GM06990 (cell line): ENCODE measurements around the gene LY6G6D.

Experiments
- DNase-seq: peaks from one replicate; pipeline ENCODE4 v3.0.0-alpha.2; 2011; ENCODE audit not compliant: insufficient read length; ENCODE audit errors: extremely low read depth
- H3K27me3 ChIP-seq: replicated peaks from 2 replicates; pipeline ENCODE4 v1.6.0; 2011; ENCODE audit warnings: low read length; ENCODE audit not compliant: control insufficient read depth, insufficient read depth
- H3K36me3 ChIP-seq: 2 replicates; pipeline ENCODE4 v1.5.1; 2011; ENCODE audit warnings: low read length; ENCODE audit not compliant: control insufficient read depth, insufficient read depth
- H3K4me3 ChIP-seq: replicated peaks from 2 replicates; pipeline ENCODE4 v1.5.1; 2011; ENCODE audit warnings: low read depth, mild to moderate bottlenecking, control low read depth, low read length
- TF ChIP-seq, protein P1 (sequence below): IDR thresholded peaks from 2 replicates; pipeline ENCODE4 v1.5.1; 2011; ENCODE audit warnings: low read length, control low read depth, mild to moderate bottlenecking, inconsistent platforms; ENCODE audit not compliant: insufficient read depth, poor library complexity, severe bottlenecking

LY6G6D gene

DNA sequence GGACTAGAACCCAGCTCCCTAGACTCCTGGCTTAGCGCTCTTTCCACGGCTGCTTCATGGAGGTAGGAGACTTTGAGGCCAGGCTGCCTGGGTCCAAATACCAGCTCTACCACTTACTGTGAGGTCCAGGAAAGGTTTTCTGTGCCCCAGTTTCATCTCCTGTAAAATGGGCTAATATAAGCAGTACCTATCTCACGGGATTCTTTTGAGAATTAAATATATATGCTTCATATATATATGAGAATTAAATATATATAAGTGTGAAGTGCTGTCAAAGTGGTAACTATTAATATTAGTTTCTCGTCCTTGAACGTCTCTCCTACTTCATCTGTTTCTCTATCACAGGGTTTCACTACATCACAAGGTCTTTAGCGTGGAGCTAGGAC, 24.1 kb upstream of the LY6G6D start:
- DNase-seq = no peak
- Histone ChIP-seq H3K36me3 (peaks cover 45% of the 10 kb centered on the region), H3K4me3 (no peak overlapping the region), H3K27me3 (no peaks in the 10 kb centered on the region)
- TF ChIP-seq, protein P1, sequence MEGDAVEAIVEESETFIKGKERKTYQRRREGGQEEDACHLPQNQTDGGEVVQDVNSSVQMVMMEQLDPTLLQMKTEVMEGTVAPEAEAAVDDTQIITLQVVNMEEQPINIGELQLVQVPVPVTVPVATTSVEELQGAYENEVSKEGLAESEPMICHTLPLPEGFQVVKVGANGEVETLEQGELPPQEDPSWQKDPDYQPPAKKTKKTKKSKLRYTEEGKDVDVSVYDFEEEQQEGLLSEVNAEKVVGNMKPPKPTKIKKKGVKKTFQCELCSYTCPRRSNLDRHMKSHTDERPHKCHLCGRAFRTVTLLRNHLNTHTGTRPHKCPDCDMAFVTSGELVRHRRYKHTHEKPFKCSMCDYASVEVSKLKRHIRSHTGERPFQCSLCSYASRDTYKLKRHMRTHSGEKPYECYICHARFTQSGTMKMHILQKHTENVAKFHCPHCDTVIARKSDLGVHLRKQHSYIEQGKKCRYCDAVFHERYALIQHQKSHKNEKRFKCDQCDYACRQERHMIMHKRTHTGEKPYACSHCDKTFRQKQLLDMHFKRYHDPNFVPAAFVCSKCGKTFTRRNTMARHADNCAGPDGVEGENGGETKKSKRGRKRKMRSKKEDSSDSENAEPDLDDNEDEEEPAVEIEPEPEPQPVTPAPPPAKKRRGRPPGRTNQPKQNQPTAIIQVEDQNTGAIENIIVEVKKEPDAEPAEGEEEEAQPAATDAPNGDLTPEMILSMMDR = no peak

GRCh38 chr6:31691564-31692108, 23.5 kb upstream of the LY6G6D start:
- DNase-seq = no peak
- no peaks in the 10 kb centered on the region for H3K27me3 ChIP-seq
- TF ChIP-seq, protein P1 = no peak
- H3K36me3 ChIP-seq = peaks cover 44% of the 10 kb centered on the region
- no peak overlapping the region for H3K4me3 ChIP-seq

DNA sequence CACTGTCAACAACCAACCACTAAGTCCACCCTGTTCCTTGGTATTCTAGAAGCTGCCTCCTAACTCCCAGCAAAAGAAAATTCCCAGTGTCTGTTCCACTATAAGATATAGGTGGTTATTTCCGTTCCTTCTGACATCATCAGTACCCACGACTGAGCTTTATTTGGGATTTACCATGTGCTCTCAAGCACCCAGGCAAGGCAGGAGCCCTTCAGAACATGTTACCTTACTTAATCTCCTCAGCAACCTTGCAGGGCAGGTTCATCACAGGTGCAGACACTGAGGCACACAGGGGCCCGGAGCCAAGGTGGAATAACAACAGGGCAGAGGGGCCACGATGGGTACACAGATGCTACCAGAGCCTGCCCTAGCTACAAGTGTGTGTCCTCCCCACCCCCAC, 22.8 kb upstream of the LY6G6D start:
- no peaks in the 10 kb centered on the region for H3K27me3 ChIP-seq
- TF ChIP-seq, protein P1 = no peak
- no peak overlapping the region for H3K4me3 ChIP-seq
- DNase-seq = no peak
- H3K36me3 ChIP-seq = peaks cover 44% of the 10 kb centered on the region

- H3K36me3 ChIP-seq = peaks cover 42% of the 10 kb centered on the region
- no peak for DNase-seq
- no peaks in the 10 kb centered on the region for H3K27me3 ChIP-seq
- TF ChIP-seq, protein P1 = no peak
- H3K4me3 ChIP-seq = no peak overlapping the region
Measured at GRCh38 chr6:31692886-31693285, 22.3 kb upstream of the LY6G6D start.

DNA sequence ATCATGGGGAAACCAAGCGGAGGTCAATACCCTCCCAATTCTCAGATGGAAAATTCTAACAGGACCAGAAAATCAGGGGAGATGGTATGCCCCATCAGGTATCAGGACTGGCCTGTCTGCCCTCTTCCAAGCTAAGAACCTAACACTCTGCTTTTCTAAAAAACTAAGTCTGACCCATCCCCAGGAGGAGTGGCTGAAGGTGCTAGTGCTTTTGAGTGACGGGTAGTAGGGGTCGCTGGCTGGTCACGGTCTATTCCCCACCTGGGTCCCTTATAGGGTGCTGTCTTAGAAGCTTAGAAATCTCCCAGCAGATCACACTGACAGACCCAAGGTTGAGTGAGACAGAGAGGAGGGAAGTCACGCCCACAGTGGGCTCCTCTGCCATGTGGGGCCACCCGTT, 21.6 kb upstream of the LY6G6D start:
- peaks cover 37% of the 10 kb centered on the region for H3K36me3 ChIP-seq

More for the DNA sequence above, 21.6 kb upstream of the LY6G6D start:
- no peak for DNase-seq
- H3K27me3 ChIP-seq = no peaks in the 10 kb centered on the region
- H3K4me3 ChIP-seq = no peak overlapping the region
- TF ChIP-seq, protein P1 = no peak
